Thyroid gland (tissue), 4 donors: ENCODE results near the gene MTHFR. TPM values are rescaled to one million over a fixed set of nuclear protein-coding genes. Genes with fewer than 3 reads are reported as not detected.

ENCODE experiments used
- DNase-seq, 2 donors: peaks; one replicate each; pipeline ENCODE4 v3.0.0-alpha.2; 2019
- H3K27ac ChIP-seq, 3 donors: fragments of 200-600 bp; sonication (generic); 1 replicate in 2 of 3; 2 replicates in 1 of 3; pipeline ENCODE4 v1.5.1; 2016 to 2019; ENCODE audit warnings: mild to moderate bottlenecking in 1 of 3, moderate library complexity in 1 of 3
- H3K27me3 ChIP-seq: fragments of 200-600 bp; sonication (generic); one replicate; pipeline ENCODE4 v1.5.1; 2019
- H3K36me3 ChIP-seq, 2 donors: fragments of 200-600 bp; sonication (generic); one replicate each; pipeline ENCODE4 v1.5.1; 2016 to 2019
- H3K4me1 ChIP-seq, 2 donors: fragments of 200-600 bp; sonication (generic); one replicate each; pipeline ENCODE4 v1.5.1; 2017 to 2019
- H3K4me3 ChIP-seq, 3 donors: fragments of 200-600 bp; sonication (generic); replicated peaks in 1 of 3; 1 replicate in 2 of 3; 2 replicates in 1 of 3; pipeline ENCODE4 v1.5.1; 2016; ENCODE audit warnings: mild to moderate bottlenecking in 1 of 3
- H3K9me3 ChIP-seq: fragments of 200-600 bp; sonication (generic); one replicate; pipeline ENCODE4 v1.5.1; 2017
- POLR2A ChIP-seq, 2 donors: fragments of 450-650 bp; IDR thresholded peaks; one replicate each; pipeline ENCODE4 v1.6.1; 2017; ENCODE audit warnings: antibody characterized with exemption in 2 of 2, mild to moderate bottlenecking in 2 of 2, moderate library complexity in 1 of 2
- WGBS, 2 donors: methylation state at CpG; one replicate each; pipeline ENCODE4 v1.1.5; 2017; 5-methylcytosine and 5-hydroxymethylcytosine counted together
- intact Hi-C: fragments of 100-400 bp; cut with DNase I; formaldehyde crosslinking; loops from one replicate; pipeline ENCODE4 v1.15.1; 2023
- total RNA-seq, 4 donors: library from RNA; depleted of rRNA; stranded (reverse); fragments of >200 nt; gene quantifications; one replicate each; pipeline ENCODE4 v1.2.3, GENCODE V29; 2016
- TF ChIP-seq, protein P1 (sequence below), 6 experiments: fragments of 200-600 bp in 3 of 6; fragments of 450-650 bp in 3 of 6; sonication (generic) in 3 of 6; IDR thresholded peaks; one replicate each; pipeline ENCODE4 v1.5.1; 2016 to 2019; ENCODE audit warnings: antibody characterized with exemption in 6 of 6, mild to moderate bottlenecking in 2 of 6, inconsistent platforms in 1 of 6, moderate library complexity in 1 of 6

The MTHFR gene
- total RNA-seq, 4 donors from 2014 or later: 52.8 to 96.9 (median 65.6) TPM

DNA sequence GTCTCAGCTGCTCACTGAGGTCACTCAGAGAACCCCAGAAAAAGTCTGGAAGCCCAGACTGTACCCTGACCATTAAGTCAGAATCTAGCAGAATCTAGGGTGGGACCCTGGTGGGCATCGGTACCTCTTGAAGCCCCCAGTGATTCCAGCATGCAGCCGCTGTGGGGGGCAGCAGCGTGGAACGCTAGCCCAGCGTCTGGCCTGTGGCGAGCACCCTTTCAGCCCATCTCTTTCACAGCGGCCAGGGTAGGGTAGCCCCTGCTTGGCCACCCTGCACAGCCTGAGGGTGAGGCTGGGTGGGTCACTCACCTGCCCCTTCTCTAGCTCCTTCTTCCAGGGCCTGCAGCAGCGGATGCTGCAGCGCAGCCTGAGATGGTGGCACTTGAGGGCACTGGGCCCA lies 27.4 kb downstream of the MTHFR start:
- Histone ChIP-seq H3K27me3 (no peaks in the 10 kb centered on the region), H3K4me1 (no peaks in the 10 kb centered on the region), H3K9me3 (no peaks in the 10 kb centered on the region), H3K27ac (no peak overlapping the region), H3K4me3 (no peak overlapping the region), H3K36me3 (no peaks in the 10 kb centered on the region)
- TF ChIP-seq, protein P1, sequence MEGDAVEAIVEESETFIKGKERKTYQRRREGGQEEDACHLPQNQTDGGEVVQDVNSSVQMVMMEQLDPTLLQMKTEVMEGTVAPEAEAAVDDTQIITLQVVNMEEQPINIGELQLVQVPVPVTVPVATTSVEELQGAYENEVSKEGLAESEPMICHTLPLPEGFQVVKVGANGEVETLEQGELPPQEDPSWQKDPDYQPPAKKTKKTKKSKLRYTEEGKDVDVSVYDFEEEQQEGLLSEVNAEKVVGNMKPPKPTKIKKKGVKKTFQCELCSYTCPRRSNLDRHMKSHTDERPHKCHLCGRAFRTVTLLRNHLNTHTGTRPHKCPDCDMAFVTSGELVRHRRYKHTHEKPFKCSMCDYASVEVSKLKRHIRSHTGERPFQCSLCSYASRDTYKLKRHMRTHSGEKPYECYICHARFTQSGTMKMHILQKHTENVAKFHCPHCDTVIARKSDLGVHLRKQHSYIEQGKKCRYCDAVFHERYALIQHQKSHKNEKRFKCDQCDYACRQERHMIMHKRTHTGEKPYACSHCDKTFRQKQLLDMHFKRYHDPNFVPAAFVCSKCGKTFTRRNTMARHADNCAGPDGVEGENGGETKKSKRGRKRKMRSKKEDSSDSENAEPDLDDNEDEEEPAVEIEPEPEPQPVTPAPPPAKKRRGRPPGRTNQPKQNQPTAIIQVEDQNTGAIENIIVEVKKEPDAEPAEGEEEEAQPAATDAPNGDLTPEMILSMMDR (IDR thresholded peaks at IDR 0.05): no peak
- TF ChIP-seq POLR2A (IDR thresholded peaks at IDR 0.05): no peak
- intact Hi-C loops: no loop called here
- no peak for DNase-seq
- 92 to 98% methylated on average over 5 to 7 of the region's 9 CpGs for WGBS, 2 donors

DNA sequence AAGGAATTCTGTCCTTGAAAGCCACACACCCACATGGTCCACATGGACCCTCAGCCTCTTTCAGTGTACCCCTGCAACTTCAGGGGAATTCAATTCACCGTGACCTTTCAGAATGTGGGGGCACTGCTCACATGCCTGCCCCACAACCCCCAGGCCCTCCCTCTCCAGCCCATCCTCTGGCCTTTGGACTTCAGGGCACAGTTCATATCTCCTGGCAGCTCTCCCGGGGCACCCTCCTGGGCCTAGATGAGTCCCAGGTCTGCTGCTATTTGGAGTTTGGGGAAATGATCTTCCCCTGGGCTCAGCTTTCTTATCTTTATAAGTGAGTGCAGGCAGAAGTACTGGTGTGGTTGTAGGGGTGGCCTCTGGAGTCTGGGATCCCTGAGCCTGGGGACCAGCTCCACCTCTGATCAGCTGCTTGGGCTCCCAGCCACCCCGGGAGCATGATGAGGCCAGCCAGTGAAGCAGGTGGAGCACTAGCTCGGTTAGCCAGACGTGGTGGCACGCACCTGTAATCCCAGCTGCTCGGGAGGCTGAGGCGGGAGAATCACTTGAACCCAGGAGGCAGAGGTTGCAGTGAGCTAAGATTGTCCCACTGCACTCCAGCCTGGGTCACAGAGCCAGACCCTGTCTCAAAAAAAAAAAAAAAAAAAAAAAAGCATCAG lies 28.0 kb downstream of the MTHFR start:
- WGBS, 2 donors: 90 to 92% methylated on average over 8 of the region's 8 CpGs
- Histone ChIP-seq H3K27me3 (no peaks in the 10 kb centered on the region), H3K36me3 (no peaks in the 10 kb centered on the region), H3K27ac (no peak overlapping the region), H3K4me1 (no peaks in the 10 kb centered on the region), H3K9me3 (no peaks in the 10 kb centered on the region), H3K4me3 (no peak overlapping the region)
- no peak for TF ChIP-seq POLR2A (IDR thresholded peaks at IDR 0.05)
- TF ChIP-seq, protein P1 (IDR thresholded peaks at IDR 0.05): no peak
- intact Hi-C loops: no loop called here
- no peak for DNase-seq

DNA sequence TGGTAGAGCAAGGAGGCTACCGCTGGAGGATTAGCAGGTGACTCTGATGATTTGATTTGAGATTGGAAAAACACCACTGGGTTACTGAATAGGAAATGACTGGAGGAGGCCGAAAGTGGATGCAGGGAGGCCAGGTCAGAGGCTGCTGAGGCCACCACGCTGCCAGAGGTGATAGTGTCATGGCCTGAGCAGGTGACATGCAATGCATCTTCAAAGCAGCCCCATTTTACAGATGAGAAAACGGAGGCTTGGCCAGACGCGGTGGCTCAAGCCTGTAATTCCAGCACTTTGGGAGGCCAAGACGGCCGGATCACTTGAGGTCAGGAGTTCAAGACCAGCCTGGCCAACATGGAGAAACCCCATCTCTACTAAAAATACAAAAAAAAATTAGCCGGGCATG lies 31.0 kb downstream of the MTHFR start:
- DNase-seq: no peak
- H3K27ac ChIP-seq: no peak overlapping the region
- H3K4me3 ChIP-seq: no peak overlapping the region
- intact Hi-C loops: no loop called here
- H3K9me3 ChIP-seq: no peaks in the 10 kb centered on the region
- H3K4me1 ChIP-seq: no peaks in the 10 kb centered on the region
- no peaks in the 10 kb centered on the region for H3K27me3 ChIP-seq
- no peaks in the 10 kb centered on the region for H3K36me3 ChIP-seq
- WGBS, 2 donors: 92% methylated on average over 9 of the region's 9 CpGs
- TF ChIP-seq, protein P1 (IDR thresholded peaks at IDR 0.05): no peak
- TF ChIP-seq POLR2A (IDR thresholded peaks at IDR 0.05): no peak

DNA sequence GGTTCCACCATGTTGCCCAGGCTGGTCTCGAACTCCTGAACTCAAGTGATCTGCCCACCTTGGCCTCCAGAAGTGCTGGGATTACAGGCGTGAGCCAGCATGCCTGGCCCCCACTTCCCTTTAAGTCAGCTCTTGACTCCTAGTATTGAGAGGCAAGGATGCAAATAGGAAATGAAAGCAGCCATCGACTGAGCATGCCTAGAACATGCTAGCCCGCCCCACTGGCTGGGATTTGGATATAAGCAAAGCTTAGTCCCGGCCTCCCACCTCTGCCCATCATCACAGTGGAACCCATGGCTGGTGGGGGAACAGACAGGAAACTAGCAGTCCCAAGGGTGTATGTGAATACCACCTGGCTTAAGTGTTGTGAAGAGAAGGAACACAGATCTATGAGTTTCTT lies 33.3 kb downstream of the MTHFR start:
- TF ChIP-seq POLR2A (IDR thresholded peaks at IDR 0.05): no peak
- H3K4me3 ChIP-seq: no peak overlapping the region

DNA sequence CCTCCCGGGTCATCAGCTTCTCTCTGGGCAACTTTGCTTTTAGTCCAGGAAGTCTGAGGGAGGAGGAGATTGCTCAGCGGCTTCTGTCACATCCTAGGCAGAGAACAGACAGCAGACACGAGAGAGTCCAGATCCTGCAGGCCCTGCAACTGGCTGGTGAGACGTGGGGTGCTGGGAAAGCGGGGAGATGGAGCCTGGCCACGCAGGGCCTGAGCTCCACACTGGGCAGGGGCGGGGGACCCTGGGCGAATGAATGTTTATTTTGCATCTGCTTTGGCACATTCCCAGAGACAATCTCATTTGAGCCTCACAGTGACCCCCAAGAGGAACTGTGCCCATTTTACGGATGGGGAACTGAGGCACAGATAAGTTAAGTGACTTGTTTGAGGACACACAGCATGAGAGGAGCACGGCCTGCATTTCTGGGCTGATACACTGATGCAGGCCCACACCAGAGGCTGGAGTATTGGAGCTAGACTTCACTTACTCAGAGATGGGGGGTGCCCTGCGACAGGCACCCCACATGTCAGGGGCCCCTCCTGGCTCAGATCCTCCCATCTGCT lies 34.2 kb downstream of the MTHFR start:
- Histone ChIP-seq H3K9me3 (no peaks in the 10 kb centered on the region), H3K36me3 (no peaks in the 10 kb centered on the region), H3K4me3 (no peak overlapping the region), H3K27me3 (no peaks in the 10 kb centered on the region), H3K27ac (no peak overlapping the region), H3K4me1 (no peaks in the 10 kb centered on the region)
- 71 to 76% methylated on average over 9 to 11 of the region's 11 CpGs for WGBS, 2 donors
- DNase-seq: no peak
- no peak for TF ChIP-seq POLR2A (IDR thresholded peaks at IDR 0.05)
- TF ChIP-seq, protein P1 (IDR thresholded peaks at IDR 0.05): no peak
- intact Hi-C loops: no loop called here

More for the DNA sequence above, 33.3 kb downstream of the MTHFR start:
- DNase-seq: no peak
- 59 to 71% methylated on average over 5 of the region's 5 CpGs for WGBS, 2 donors
- Histone ChIP-seq H3K36me3 (no peaks in the 10 kb centered on the region), H3K27me3 (no peaks in the 10 kb centered on the region), H3K9me3 (no peaks in the 10 kb centered on the region), H3K4me1 (no peaks in the 10 kb centered on the region), H3K27ac (no peak overlapping the region)
- intact Hi-C loops: no loop called here
